HG02623 (cell line): ENCODE results near the gene ENO3.

Experiments used
- ATAC-seq: cut with Tn5 transposase; IDR thresholded peaks from one replicate; pipeline ENCODE4 v1.9.1; 2021; ENCODE audit warnings: moderate library complexity; ENCODE audit not compliant: unreplicated experiment

ENO3 gene

DNA sequence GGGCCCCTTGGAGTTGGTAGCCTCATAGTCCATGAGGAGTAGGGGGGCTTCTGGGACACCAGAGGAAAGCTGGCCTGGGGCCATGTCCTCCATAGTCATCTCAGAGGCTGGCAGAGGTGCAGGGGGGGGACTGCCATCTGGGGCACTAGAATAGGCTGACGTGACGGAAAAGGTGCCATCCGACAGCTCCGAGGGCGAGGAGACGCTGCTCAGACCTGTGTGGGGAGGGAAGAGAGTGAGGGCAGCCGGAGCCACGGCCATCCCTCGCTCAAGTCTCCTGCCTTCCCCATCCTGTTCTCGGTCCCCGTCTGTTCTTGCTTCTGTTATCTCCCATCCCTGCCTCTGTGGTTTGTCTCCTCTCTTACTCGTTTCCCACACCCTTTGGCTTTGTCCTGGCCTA, 21.4 kb downstream of the ENO3 start:
- no peak for ATAC-seq

- no peak for ATAC-seq
Observed at GRCh38 chr17:4972752-4973151, 21.8 kb downstream of the ENO3 start.

GRCh38 chr17:4973256-4974114, 22.6 kb downstream of the ENO3 start:
- no peak for ATAC-seq

GRCh38 chr17:4974115-4974670, 23.3 kb downstream of the ENO3 start:
- ATAC-seq: no peak

DNA sequence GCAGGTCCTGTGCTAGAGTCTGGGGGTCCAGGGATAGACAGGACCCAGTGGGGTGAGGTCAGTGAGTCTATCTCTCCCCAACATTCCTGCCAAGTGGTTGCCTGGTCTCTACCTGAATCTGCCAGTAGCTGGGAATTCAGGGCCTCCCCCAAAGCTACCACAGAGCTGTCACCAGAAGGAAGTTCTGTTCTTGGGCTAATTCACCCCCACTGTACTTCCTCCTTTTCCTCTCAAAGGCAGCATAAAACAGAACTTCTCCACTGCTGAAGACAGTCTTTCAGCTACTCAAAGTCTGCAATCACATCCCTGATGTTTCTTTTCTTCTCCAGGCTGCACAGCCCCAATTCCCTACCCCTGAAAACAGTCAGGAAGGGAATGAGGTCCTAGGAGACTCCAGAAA, 27.8 kb downstream of the ENO3 start:
- no peak for ATAC-seq

DNA sequence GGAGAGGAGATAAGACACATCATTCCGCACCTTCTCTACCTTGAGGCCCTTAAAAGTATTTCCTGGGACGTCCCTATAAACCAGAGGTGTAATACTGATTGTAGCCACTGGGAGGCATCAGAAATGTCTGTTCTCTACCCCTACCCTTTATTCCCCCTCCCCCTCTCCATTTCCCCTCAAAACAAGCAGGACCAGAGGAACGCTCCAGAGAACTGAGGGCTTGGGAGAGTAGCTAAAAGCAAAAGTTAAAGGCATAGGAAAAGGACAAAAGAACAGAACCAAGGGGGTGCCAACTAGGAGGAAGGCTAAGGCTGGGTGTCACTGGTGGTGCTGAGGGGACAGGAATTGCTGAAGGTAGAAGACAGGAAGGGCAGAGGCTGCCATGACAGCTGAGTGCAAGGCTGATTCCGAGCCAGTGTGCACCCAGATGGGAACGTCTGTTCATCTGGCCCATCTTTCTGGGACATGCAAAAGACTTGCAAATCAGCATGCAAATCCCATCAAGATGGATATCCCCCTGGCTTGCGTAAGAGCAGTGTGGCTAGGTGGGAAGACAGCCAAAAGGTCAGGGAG, 29.8 kb downstream of the ENO3 start:
- no peak for ATAC-seq

- ATAC-seq: no peak
Observed at GRCh38 chr17:4982305-4982704, 31.4 kb downstream of the ENO3 start.

GRCh38 chr17:4986403-4986802, 35.5 kb downstream of the ENO3 start:
- no peak for ATAC-seq

GRCh38 chr17:4986951-4987766, 36.2 kb downstream of the ENO3 start, which contains the start of gene CAMTA2:
TSS of gene CAMTA2 (minus strand) at chr17:4987675. CDS start at chr17:4986222, 1,453 bp downstream.
- ATAC-seq: peak; percentile 56

- ATAC-seq: no peak
Observed at GRCh38 chr17:4987767-4988567, 37.0 kb downstream of the ENO3 start.

DNA sequence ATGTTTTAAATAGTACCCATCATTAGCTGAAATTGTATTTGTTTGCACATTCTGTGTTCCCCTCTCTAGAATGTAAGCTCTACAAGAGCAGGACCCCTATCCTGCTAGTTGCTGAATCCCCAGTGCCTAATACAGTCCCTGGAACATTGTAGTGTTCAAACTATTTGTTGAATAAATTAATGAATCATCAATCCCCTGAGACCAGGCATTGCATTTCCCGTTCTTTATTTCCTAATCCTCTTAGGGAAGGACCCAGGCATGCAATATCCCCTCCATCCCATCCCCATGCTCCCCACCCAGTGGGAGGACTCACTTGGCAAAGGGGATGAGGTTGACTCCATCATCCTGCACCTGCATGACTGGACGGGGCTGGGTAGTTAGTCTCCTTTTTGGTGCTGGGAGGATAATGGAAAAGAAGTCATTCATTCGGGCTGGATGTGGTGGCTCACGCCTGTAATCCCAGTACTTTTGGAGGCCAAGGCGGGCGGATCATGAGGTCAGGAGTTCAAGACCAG, 43.2 kb downstream of the ENO3 start:
- no peak for ATAC-seq

DNA sequence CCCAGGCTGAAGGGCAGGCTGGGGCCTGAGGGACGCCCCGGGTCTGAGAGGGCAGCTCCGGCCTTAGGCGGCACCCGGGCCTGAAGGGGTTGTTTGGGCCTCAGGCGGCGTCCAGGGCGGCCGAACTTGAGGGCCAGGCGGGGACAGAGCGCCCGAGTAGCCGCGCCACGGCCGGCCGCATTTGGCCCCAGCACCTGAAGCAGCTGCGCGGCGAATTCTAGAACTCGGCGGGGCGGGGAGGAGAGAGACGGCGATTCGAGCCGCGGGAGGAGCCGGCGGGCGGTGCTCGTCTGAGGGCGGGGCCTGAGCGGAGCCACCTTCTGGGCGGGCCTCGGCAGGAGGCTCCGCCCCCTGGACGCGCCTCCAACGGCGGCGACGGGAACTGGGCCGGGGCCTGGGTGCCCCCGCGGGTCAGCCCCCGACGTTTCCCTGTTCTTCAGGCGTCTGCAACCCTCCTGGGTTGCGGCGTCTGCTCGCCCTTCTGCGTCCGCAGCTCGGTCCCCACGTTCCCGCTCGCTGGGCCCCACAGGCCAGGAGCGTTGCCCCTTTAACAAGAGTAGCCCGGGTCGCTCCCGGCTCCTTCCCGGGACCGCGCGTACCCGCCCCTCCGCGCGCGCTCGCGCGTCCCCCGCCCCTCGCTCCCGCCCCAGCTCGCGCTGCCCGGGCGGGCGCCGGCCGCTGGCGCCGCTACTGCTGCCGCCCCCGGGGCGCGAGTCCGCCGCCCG, 46.5 kb downstream of the ENO3 start, which contains the start of the genes INCA1 and KIF1C:
Gene INCA1 (minus strand): TSS at position 221 of the 725 bp plus-strand sequence. CDS start 3,085 bp downstream, outside the sequence.
Gene KIF1C (plus strand): TSS at position 649 of the 725 bp plus-strand sequence. CDS start 2,297 bp downstream, outside the sequence.
- ATAC-seq: peak; percentile 78

DNA sequence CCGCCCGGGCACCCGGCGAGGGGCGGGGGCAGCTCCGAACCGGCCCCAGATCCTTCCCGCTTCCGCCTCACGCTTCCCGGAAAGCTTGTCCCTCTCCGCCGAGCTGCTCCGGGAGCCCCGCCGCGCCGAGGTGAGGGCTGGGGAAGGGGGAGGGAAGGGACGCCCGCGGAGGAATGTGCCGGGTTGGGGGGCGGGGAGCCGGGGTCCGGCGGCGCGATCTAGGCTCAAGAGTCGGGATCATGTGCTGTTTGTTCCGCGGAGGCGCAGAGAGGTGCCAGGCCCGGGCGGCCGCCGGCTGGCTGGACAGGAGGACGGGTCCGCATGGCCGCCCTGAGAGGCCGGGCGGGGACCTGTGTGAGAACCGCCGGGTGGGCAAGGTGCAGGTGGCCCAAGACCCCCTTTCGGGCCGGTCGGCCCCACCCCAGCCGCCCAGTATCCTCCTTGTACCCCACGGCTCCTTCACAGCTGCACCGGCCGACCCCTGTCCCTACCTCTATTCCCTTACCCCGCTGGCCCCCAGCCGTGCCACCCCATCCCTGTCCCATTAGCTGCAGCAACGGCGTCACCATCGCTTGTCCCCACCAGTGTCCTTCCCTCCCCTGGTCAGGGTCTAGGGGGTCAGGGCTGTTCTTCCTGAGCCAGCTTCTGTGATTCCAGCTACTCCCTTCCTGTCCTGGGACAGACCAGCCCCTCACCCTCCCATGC, 47.3 kb downstream of the ENO3 start:
- peak; percentile 14 for ATAC-seq

DNA sequence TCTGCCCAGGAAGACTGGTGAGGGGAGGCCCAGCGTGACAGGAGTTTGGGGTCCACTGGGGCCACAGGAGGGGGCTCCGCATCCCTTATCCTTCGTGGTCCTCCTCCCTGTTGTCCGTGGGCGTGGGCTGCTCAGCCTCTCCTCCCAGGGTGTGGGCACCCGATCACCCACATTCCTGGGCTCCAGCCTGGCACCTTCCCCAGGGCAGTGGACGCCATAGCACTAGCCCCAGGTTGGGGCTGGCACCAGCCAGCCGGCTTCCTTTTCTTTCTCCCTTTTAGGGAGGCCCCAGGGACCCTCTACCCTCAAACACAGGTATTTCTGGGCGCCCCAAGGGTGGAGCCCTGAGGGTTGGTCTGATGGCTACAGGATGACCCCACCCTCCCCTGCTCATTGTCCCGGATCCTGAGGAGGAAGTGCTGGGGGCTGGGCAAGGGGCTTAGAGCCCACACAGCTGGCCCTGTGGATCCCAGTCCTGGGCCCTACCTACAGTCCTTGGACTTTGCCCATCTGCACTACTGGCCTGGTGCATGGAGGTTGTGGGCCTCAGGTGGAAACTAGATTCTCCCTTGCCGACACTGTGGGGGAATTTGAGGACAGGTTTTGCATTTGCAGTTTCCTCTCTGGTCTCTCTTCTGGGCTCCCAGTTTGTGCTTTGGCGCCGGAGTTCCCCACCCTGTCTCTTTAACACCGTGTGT, 48.0 kb downstream of the ENO3 start:
- ATAC-seq: no peak

GRCh38 chr17:4999430-5000093, 48.6 kb downstream of the ENO3 start:
- ATAC-seq: no peak

- no peak for ATAC-seq
Observed at GRCh38 chr17:5000237-5000639, 49.3 kb downstream of the ENO3 start.

GRCh38 chr17:5002121-5002788, 51.3 kb downstream of the ENO3 start:
- ATAC-seq: no peak
